ENCODE results near the gene RPL7A.

Gene RPL7A

GRCh38 chr9:133342069-133342406, 6.0 kb upstream of the RPL7A start:
- no peak for DNase-seq
- Histone ChIP-seq H3K9me3 (no peaks in the 10 kb centered on the region), H3K27ac (no peak overlapping the region), H3K4me1 (peaks cover 0 to 15% (median 14%) of the 10 kb centered on the region in 4 donors), H3K27me3 (no peaks in the 10 kb centered on the region), H3K36me3 (peaks cover 33 to 76% (median 65%) of the 10 kb centered on the region in 3 donors), H3K4me3 (no peak overlapping the region)
- TF ChIP-seq CTCF (IDR thresholded peaks at IDR 0.05), result no peak
- intact Hi-C loops (cut with DNase I; ENCODE audit: low total_unique reads), result no loop called here

GRCh38 chr9:133342570-133342969, 5.4 kb upstream of the RPL7A start:
- H3K9me3 ChIP-seq, result no peaks in the 10 kb centered on the region
- H3K27me3 ChIP-seq, result no peaks in the 10 kb centered on the region
- H3K4me1 ChIP-seq, result peaks cover 0 to 18% (median 14%) of the 10 kb centered on the region in 4 donors
- DNase-seq, result no peak
- H3K4me3 ChIP-seq, result no peak overlapping the region
- no peak for TF ChIP-seq CTCF (IDR thresholded peaks at IDR 0.05)
- peaks cover 33 to 76% (median 65%) of the 10 kb centered on the region in 3 donors for H3K36me3 ChIP-seq
- H3K27ac ChIP-seq, result no peak overlapping the region
- intact Hi-C loops (cut with DNase I; ENCODE audit: low total_unique reads), result no loop called here

GRCh38 chr9:133344071-133344470, 3.9 kb upstream of the RPL7A start:
- peaks cover 0 to 24% (median 19%) of the 10 kb centered on the region in 4 donors for H3K4me1 ChIP-seq

GRCh38 chr9:133344979-133345378, 3.0 kb upstream of the RPL7A start:
- Histone ChIP-seq H3K36me3 (peaks cover 43 to 69% (median 64%) of the 10 kb centered on the region in 3 donors), H3K27me3 (no peaks in the 10 kb centered on the region)
- intact Hi-C loops (cut with DNase I; ENCODE audit: low total_unique reads), result no loop called here

More at GRCh38 chr9:133344071-133344470, 3.9 kb upstream of the RPL7A start:
- Histone ChIP-seq H3K27me3 (no peaks in the 10 kb centered on the region), H3K9me3 (no peaks in the 10 kb centered on the region), H3K36me3 (peaks cover 34 to 70% (median 65%) of the 10 kb centered on the region in 3 donors), H3K27ac (no peak overlapping the region), H3K4me3 (no peak overlapping the region)
- no peak for TF ChIP-seq CTCF (IDR thresholded peaks at IDR 0.05)
- no peak for DNase-seq
- intact Hi-C loops (cut with DNase I; ENCODE audit: low total_unique reads), result no loop called here

GRCh38 chr9:133345596-133345995, 2.4 kb upstream of the RPL7A start:
- Histone ChIP-seq H3K36me3 (peaks cover 47 to 69% (median 64%) of the 10 kb centered on the region in 3 donors), H3K4me1 (peaks cover 0 to 36% (median 25%) of the 10 kb centered on the region in 4 donors), H3K4me3 (no peak overlapping the region), H3K27ac (no peak overlapping the region), H3K27me3 (no peaks in the 10 kb centered on the region), H3K9me3 (no peaks in the 10 kb centered on the region)
- intact Hi-C loops (cut with DNase I; ENCODE audit: low total_unique reads), result no loop called here
- DNase-seq, result no peak
- no peak for TF ChIP-seq CTCF (IDR thresholded peaks at IDR 0.05)

More at GRCh38 chr9:133344979-133345378, 3.0 kb upstream of the RPL7A start:
- no peak overlapping the region for H3K27ac ChIP-seq
- no peak for DNase-seq
- H3K9me3 ChIP-seq, result no peaks in the 10 kb centered on the region
- H3K4me3 ChIP-seq, result no peak overlapping the region
- TF ChIP-seq CTCF (IDR thresholded peaks at IDR 0.05), result no peak
- H3K4me1 ChIP-seq, result peaks cover 0 to 34% (median 25%) of the 10 kb centered on the region in 4 donors

All from tibial artery (tissue), 4 donors.